ENCODE measurements around the gene DISP2.

DNA sequence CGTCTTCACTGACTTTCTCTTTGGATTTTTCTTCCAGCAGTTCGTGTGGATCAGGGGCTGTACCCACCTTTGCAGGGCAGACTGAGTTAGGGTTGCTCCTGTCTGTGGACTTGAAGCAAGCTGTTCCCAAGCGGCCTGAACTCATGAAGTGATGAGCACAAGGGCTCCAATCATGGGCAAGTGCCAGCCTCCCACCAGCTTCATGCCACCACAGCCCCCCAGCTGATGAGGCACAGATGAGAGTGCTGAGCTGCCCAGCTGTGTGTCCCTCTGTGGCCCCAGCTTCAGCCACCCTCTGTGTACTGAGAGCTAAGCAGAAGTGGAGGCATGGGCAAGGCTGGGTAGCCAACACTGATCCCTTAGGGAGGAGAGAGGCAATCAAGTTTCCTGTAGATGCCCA, 47.0 kb upstream of the DISP2 start:
- TF ChIP-seq, protein P1, sequence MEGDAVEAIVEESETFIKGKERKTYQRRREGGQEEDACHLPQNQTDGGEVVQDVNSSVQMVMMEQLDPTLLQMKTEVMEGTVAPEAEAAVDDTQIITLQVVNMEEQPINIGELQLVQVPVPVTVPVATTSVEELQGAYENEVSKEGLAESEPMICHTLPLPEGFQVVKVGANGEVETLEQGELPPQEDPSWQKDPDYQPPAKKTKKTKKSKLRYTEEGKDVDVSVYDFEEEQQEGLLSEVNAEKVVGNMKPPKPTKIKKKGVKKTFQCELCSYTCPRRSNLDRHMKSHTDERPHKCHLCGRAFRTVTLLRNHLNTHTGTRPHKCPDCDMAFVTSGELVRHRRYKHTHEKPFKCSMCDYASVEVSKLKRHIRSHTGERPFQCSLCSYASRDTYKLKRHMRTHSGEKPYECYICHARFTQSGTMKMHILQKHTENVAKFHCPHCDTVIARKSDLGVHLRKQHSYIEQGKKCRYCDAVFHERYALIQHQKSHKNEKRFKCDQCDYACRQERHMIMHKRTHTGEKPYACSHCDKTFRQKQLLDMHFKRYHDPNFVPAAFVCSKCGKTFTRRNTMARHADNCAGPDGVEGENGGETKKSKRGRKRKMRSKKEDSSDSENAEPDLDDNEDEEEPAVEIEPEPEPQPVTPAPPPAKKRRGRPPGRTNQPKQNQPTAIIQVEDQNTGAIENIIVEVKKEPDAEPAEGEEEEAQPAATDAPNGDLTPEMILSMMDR (conservative IDR thresholded peaks at IDR 0.05): no peak
- TF ChIP-seq EZH2 (IDR thresholded peaks at IDR 0.05; ENCODE audit: low read depth): no peak
